Uterus (tissue), 2 donors: ENCODE measurements around the gene FXYD6.

Source experiments
- CTCF ChIP-seq, 4 experiments: fragments of 200-600 bp in 2 of 4; fragments of 450-650 bp in 2 of 4; sonication (generic) in 2 of 4; IDR thresholded peaks; one replicate each; pipeline ENCODE4 v1.5.1; 2016 to 2019; ENCODE audit warnings: antibody characterized with exemption in 4 of 4, mild to moderate bottlenecking in 2 of 4, moderate library complexity in 1 of 4
- POLR2A ChIP-seq, 2 donors: fragments of 450-650 bp; IDR thresholded peaks; one replicate each; pipeline ENCODE4 v1.6.1; 2016; ENCODE audit warnings: antibody characterized with exemption in 2 of 2, mild to moderate bottlenecking in 1 of 2, moderate library complexity in 1 of 2

GRCh38 chr11:117900121-117900648 lies 23.7 kb upstream of the FXYD6 start:
- TF ChIP-seq CTCF (IDR thresholded peaks at IDR 0.05) (no peak), POLR2A (IDR thresholded peaks at IDR 0.05) (no peak)
